Measurements from ENCODE around the gene GLP2R.
A peak's percentile ranks its signal among the peaks of the same experiment; 100 is the strongest.

The GLP2R gene

GRCh38 chr17:9912121-9913099, 86.7 kb downstream of the GLP2R start:
- Histone ChIP-seq H3K27ac (no peak overlapping the region), H3K4me3 (ENCODE audit: low read depth, low read length) (no peak overlapping the region), H3K9me3 (ENCODE audit: severe bottlenecking) (peaks cover 5% of the 10 kb centered on the region), H3K36me3 (no peaks in the 10 kb centered on the region), H3K27me3 (ENCODE audit: insufficient read depth, low read depth, severe bottlenecking) (no peaks in the 10 kb centered on the region)
- TF ChIP-seq, protein P1, sequence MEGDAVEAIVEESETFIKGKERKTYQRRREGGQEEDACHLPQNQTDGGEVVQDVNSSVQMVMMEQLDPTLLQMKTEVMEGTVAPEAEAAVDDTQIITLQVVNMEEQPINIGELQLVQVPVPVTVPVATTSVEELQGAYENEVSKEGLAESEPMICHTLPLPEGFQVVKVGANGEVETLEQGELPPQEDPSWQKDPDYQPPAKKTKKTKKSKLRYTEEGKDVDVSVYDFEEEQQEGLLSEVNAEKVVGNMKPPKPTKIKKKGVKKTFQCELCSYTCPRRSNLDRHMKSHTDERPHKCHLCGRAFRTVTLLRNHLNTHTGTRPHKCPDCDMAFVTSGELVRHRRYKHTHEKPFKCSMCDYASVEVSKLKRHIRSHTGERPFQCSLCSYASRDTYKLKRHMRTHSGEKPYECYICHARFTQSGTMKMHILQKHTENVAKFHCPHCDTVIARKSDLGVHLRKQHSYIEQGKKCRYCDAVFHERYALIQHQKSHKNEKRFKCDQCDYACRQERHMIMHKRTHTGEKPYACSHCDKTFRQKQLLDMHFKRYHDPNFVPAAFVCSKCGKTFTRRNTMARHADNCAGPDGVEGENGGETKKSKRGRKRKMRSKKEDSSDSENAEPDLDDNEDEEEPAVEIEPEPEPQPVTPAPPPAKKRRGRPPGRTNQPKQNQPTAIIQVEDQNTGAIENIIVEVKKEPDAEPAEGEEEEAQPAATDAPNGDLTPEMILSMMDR (IDR thresholded peaks at IDR 0.05; ENCODE audit: low read depth, low read length), result no peak
- no peak for DNase-seq

GRCh38 chr17:9913476-9913875, 87.8 kb downstream of the GLP2R start:
- Histone ChIP-seq H3K36me3 (no peaks in the 10 kb centered on the region), H3K4me3 (ENCODE audit: low read depth, low read length) (no peak overlapping the region), H3K9me3 (ENCODE audit: severe bottlenecking) (peaks cover 5% of the 10 kb centered on the region), H3K27ac (no peak overlapping the region; the same call in 1 of the 2 replicates), H3K27me3 (ENCODE audit: insufficient read depth, low read depth, severe bottlenecking) (no peaks in the 10 kb centered on the region)
- DNase-seq, result no peak
- TF ChIP-seq, protein P1 (IDR thresholded peaks at IDR 0.05; ENCODE audit: low read depth, low read length), result no peak

- Histone ChIP-seq H3K27ac (peak overlapping the region; percentile 100), H3K9me3 (ENCODE audit: severe bottlenecking) (no peaks in the 10 kb centered on the region), H3K4me3 (ENCODE audit: low read depth, low read length) (no peak overlapping the region), H3K36me3 (no peaks in the 10 kb centered on the region), H3K27me3 (ENCODE audit: insufficient read depth, low read depth, severe bottlenecking) (no peaks in the 10 kb centered on the region)
- DNase-seq, result no peak
- TF ChIP-seq, protein P1 (IDR thresholded peaks at IDR 0.05; ENCODE audit: low read depth, low read length), result no peak
Observed at GRCh38 chr17:9916108-9916507, 90.4 kb downstream of the GLP2R start.

GRCh38 chr17:9917131-9917530, 91.4 kb downstream of the GLP2R start:
- no peak for DNase-seq
- Histone ChIP-seq H3K4me3 (ENCODE audit: low read depth, low read length) (no peak overlapping the region), H3K9me3 (ENCODE audit: severe bottlenecking) (no peaks in the 10 kb centered on the region), H3K36me3 (no peaks in the 10 kb centered on the region), H3K27ac (peak overlapping the region; percentile 100), H3K27me3 (ENCODE audit: insufficient read depth, low read depth, severe bottlenecking) (no peaks in the 10 kb centered on the region)
- TF ChIP-seq, protein P1 (IDR thresholded peaks at IDR 0.05; ENCODE audit: low read depth, low read length), result no peak

DNA sequence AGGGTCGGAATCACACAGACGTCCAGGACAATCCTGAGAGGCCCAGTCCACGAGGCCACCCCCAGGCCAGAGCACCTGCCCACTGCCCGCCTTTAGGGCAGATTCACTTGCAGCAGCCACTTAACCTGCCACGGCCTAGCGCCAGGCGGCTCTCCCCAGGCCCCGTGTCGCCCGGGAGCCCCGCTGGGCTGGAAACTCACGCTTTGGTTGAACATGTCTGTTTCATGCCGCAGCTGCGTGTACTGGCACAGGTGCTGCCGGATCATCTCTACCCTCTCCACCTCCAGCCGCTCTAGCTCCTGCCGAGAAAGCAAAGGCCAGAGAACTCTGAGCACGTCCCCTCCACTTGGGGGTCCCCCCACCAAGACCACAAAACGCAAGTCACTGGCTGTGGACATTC, 92.1 kb downstream of the GLP2R start:
- Histone ChIP-seq H3K27me3 (ENCODE audit: insufficient read depth, low read depth, severe bottlenecking) (no peaks in the 10 kb centered on the region), H3K27ac (peak overlapping the region; percentile 100), H3K36me3 (no peaks in the 10 kb centered on the region), H3K9me3 (ENCODE audit: severe bottlenecking) (no peaks in the 10 kb centered on the region), H3K4me3 (ENCODE audit: low read depth, low read length) (no peak overlapping the region)
- TF ChIP-seq, protein P1 (IDR thresholded peaks at IDR 0.05; ENCODE audit: low read depth, low read length), result no peak
- DNase-seq, result peak; percentile 38

Data from WERI-Rb-1 (cell line).